ENCODE measurements around the gene UVSSA. TPM values are rescaled to one million over a fixed set of nuclear protein-coding genes. Genes with fewer than 3 reads are reported as not detected.

The UVSSA gene
- total RNA-seq, 1 donor from 2014 or later: 22.1 TPM

GRCh38 chr4:1406394-1406980 is 59.5 kb downstream of the UVSSA start, which contains the start of gene NKX1-1:
Gene NKX1-1 (minus strand): TSS chr4:1406442. CDS start chr4:1406442, 0 bp downstream.
- DNase-seq (ENCODE audit: low spot score): no peak
- H3K9me3 Mint-ChIP-seq (ENCODE audit: unreplicated experiment): no peaks in the 10 kb centered on the region
- no peak within 1 kb of the TSS for H3K27ac Mint-ChIP-seq (ENCODE audit: unreplicated experiment)
- peaks cover 3% of the 10 kb centered on the region for H3K4me1 Mint-ChIP-seq (ENCODE audit: unreplicated experiment)
- no peak for TF ChIP-seq CTCF (IDR thresholded peaks at IDR 0.05; ENCODE audit: unreplicated experiment)
- peaks cover 13% of the 10 kb centered on the region for H3K27me3 Mint-ChIP-seq (ENCODE audit: unreplicated experiment)
- H3K36me3 Mint-ChIP-seq (ENCODE audit: low read depth, unreplicated experiment): no peaks in the 10 kb centered on the region
- no peak within 1 kb of the TSS for H3K4me3 Mint-ChIP-seq (ENCODE audit: unreplicated experiment)

- Mint-ChIP-seq H3K4me1 (ENCODE audit: unreplicated experiment) (peaks cover 3% of the 10 kb centered on the region), H3K36me3 (ENCODE audit: low read depth, unreplicated experiment) (no peaks in the 10 kb centered on the region), H3K9me3 (ENCODE audit: unreplicated experiment) (no peaks in the 10 kb centered on the region), H3K27me3 (ENCODE audit: unreplicated experiment) (peaks cover 15% of the 10 kb centered on the region), H3K4me3 (ENCODE audit: unreplicated experiment) (no peak overlapping the region), H3K27ac (ENCODE audit: unreplicated experiment) (no peak overlapping the region)
- no peak for DNase-seq (ENCODE audit: low spot score)
- TF ChIP-seq CTCF (IDR thresholded peaks at IDR 0.05; ENCODE audit: unreplicated experiment): no peak
These were observed 60.1 kb downstream of the UVSSA start for GRCh38 chr4:1406981-1407656.

- TF ChIP-seq CTCF (IDR thresholded peaks at IDR 0.05; ENCODE audit: unreplicated experiment): no peak
- H3K36me3 Mint-ChIP-seq (ENCODE audit: low read depth, unreplicated experiment): no peaks in the 10 kb centered on the region
- no peak for DNase-seq (ENCODE audit: low spot score)
- peaks cover 3% of the 10 kb centered on the region for H3K4me1 Mint-ChIP-seq (ENCODE audit: unreplicated experiment)
- peaks cover 20% of the 10 kb centered on the region for H3K27me3 Mint-ChIP-seq (ENCODE audit: unreplicated experiment)
- H3K4me3 Mint-ChIP-seq (ENCODE audit: unreplicated experiment): no peak overlapping the region
- no peak overlapping the region for H3K27ac Mint-ChIP-seq (ENCODE audit: unreplicated experiment)
- H3K9me3 Mint-ChIP-seq (ENCODE audit: unreplicated experiment): no peaks in the 10 kb centered on the region
These were observed 60.8 kb downstream of the UVSSA start for GRCh38 chr4:1407657-1408333.

- no peak for TF ChIP-seq CTCF (IDR thresholded peaks at IDR 0.05; ENCODE audit: unreplicated experiment)
- peaks cover 3% of the 10 kb centered on the region for H3K4me1 Mint-ChIP-seq (ENCODE audit: unreplicated experiment)
- no peaks in the 10 kb centered on the region for H3K9me3 Mint-ChIP-seq (ENCODE audit: unreplicated experiment)
- H3K4me3 Mint-ChIP-seq (ENCODE audit: unreplicated experiment): peak overlapping the region; percentile 82
- peak; percentile 27 for DNase-seq (ENCODE audit: low spot score)
- H3K27me3 Mint-ChIP-seq (ENCODE audit: unreplicated experiment): peaks cover 26% of the 10 kb centered on the region
- no peak overlapping the region for H3K27ac Mint-ChIP-seq (ENCODE audit: unreplicated experiment)
- no peaks in the 10 kb centered on the region for H3K36me3 Mint-ChIP-seq (ENCODE audit: low read depth, unreplicated experiment)
These were observed 61.4 kb downstream of the UVSSA start for GRCh38 chr4:1408418-1408817.

GRCh38 chr4:1409079-1409478 is 62.1 kb downstream of the UVSSA start:
- DNase-seq (ENCODE audit: low spot score): no peak
- Mint-ChIP-seq H3K36me3 (ENCODE audit: low read depth, unreplicated experiment) (no peaks in the 10 kb centered on the region), H3K4me3 (ENCODE audit: unreplicated experiment) (no peak overlapping the region), H3K9me3 (ENCODE audit: unreplicated experiment) (no peaks in the 10 kb centered on the region), H3K4me1 (ENCODE audit: unreplicated experiment) (peaks cover 3% of the 10 kb centered on the region), H3K27ac (ENCODE audit: unreplicated experiment) (no peak overlapping the region), H3K27me3 (ENCODE audit: unreplicated experiment) (peaks cover 31% of the 10 kb centered on the region)
- TF ChIP-seq CTCF (IDR thresholded peaks at IDR 0.05; ENCODE audit: unreplicated experiment): no peak

Measured in endothelial cell (in vitro differentiated cells).